GM18858 (cell line): Measurements from ENCODE around the gene RAB33A.
A peak's percentile ranks its signal among the peaks of the same experiment; 100 is the strongest.

Experiments used
- ATAC-seq: cut with Tn5 transposase; IDR thresholded peaks from one replicate; pipeline ENCODE4 v1.9.1; 2021; ENCODE audit not compliant: unreplicated experiment

RAB33A gene

DNA sequence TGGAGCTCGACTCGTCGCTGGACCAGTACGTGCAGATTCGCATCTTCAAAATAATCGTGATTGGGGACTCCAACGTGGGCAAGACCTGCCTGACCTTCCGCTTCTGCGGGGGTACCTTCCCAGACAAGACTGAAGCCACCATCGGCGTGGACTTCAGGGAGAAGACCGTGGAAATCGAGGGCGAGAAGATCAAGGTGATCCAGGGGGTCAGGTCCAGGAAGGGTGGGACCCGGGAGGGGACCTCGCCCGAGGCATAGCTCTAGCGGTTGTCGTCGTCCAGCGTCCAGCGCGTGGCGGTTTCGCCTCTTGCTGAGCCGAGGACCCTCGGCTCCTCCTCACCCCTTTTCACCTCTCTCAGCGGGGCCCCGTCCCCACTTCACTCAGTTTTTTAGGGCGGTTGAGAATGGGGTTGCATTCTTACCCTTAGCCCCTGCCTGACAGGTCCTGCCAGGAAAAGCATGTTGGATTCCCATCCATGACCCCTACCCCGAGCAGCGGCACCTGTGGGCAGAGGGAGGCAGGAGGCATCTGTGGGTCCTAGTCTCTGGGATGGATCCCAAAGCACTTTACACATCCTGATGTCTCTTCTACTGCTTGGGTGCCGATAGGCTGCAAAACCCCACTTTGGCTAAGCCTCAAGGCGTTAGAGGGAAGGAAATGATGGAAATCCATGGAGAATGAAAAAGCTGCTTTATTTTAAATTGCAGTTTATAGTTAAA lies 524 bp downstream of the RAB33A start:
- no peak for ATAC-seq

DNA sequence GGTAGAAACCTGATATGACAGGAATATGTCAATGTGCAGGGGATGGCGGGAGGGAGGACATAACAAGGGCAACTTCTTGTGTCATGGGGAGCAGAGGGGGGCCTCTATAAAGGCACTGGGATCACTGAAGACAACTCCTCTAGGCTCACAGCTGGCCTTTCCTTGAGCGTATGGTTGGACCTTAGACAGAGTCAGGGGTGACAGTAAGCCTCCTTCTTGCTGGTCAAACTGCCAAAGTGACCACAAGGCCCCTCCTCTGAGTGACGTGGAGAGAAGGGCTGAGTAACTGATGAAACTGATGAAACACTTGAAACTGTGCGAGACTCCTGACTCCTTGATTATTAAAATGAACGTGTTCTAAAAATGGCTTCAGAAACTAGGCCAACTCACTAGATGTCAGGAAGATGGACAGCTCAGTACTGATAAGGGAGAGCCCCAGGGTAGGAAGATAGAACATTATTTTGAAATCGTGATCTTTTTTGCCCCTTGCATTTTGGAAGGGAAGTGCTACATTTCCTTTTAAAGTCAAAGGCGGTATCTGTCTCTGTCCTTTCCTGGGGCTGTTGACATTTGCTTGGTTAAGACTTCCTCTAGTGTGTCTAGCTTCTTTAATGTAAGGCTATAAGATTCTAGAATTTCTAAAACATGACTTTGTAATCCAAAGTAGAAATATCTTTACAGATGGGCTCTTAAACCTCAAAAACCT lies 1.6 kb downstream of the RAB33A start:
- ATAC-seq: no peak

DNA sequence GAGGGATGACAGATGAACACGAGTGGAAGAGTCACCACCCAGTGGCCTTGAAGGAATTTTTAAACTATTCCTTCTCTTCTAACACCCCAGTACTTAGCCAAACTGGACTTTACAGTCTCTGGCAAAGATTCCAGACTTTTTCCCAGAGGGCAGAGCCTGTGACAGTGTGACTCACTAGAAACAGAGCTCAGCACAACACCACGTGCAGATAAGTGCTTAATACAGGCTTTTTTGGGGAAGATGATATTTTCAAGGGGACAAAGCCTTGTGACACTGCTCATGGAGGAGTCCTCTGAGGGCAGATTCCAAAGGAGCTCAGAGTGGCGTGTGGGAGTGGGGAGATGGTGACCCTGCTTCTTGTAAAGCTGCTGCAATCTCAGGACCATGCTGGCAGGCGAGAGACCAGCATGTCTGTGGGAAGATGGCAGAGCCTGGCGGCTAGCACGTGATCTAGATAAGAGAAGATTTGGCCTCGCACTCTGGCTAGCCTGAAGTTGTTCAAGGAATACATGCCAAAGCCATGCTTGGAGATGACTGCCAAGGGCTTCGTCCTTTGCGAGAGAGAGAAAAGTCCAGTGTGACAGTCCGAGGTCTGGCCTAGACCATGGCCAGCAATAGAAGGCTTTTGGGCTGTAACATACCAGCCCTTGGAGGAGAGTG lies 2.4 kb downstream of the RAB33A start:
- ATAC-seq: no peak

DNA sequence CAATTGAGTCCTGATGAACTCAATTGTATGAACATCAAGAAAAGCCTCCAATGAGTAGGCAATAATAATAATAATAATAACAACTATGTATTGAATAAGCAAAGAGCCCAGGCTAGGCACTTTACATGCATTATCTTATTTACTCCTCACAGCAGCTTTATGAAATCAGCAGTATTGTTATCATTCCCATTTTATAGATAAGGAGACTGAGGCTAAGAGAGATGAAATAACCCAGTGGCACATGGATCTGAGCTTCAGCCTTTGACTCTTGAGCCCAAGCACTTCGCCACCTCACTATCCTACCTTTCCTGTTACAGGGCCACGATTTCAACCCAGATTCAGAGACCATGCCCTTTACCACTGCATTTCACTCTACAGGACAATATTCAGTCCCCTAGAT lies 3.2 kb downstream of the RAB33A start:
- ATAC-seq: no peak

DNA sequence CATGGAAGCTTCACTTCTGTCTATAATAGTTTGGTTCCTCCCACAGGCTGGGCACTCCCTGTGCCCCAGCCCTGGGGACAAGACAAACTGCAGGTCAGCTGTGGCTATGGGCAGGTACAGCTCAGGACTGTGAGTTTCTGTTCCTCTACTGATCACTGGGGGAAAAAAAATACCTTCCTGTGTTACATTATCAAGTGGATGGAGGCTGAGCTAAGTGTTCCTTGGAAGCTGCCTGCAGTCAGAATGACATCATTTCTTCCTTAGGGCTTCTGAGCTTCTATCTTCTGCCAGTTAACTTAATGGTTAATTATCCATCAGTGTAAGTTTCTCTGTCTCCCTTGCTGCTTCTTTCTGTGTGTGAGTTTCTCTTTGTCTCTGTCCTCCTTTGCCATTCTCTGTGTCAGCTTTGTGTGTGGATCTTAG lies 4.6 kb downstream of the RAB33A start:
- peak; percentile 89 for ATAC-seq

DNA sequence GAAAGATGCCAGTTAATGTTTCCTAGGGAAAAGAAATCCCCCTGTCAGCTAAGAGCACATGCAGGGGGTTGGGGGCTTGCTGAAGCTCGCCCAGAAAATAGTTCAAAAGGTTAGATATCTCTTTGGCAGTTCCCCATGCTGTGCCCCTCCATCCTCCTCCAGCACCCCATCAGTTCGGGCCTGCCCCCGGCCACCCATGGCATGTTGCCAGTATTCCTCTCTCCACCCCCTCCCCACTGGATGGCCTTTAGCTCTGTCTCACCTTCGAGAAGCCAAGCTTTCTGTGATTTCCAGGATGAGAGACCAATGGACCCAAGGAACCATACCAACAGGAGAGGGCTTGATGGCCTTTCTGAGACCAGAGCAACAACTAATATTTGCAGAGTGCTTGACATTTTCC lies 5.2 kb downstream of the RAB33A start:
- no peak for ATAC-seq

DNA sequence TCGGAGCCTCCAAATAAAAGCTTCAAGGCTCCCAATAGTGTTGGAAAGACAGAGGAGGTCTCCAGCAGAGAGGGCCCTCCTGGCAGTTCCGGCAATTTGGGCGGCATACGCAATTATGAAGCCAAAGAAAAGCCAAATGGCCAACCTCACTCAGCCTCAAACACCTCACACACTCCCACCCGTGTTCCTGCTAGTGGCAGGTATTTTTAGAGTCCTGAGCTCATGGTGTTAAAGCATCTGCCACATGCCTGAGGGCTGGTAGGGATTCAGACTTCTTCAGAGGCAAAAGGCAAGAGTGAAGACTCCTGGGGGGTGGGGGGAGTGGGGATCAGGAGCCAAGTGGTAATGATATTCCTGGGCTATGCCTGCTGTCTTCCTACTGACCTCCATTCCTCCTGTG lies 7.4 kb downstream of the RAB33A start:
- ATAC-seq: no peak

DNA sequence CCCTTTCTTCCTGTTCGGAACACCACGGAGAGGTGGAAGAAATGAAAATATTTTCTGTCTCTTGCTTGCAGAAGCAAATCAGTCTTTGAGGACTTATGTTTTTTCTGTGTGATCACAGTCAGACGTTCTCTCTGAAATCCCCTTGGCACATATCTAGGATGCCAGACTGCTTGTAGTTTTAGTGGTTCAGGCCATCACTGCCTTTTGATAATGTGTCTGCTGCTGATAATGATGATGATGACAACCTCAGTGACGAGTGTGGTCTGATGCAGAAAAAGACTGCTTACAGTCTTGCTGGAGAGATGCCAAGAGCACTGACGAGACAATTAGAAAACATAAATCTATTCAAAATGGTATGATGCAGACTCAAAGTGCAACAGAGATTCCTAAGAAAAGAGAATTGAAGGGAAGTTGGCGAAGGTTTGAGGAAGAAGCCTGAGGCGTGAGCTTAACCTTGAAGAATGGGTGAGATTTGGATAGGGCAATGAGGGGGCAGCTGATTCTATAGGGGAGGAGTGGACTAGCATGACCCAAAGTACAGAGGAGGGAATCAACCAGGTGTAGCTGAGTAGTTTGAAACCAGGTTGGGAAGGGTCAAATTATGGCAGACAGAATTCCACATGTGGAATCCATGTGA lies 7.9 kb downstream of the RAB33A start:
- ATAC-seq: no peak

DNA sequence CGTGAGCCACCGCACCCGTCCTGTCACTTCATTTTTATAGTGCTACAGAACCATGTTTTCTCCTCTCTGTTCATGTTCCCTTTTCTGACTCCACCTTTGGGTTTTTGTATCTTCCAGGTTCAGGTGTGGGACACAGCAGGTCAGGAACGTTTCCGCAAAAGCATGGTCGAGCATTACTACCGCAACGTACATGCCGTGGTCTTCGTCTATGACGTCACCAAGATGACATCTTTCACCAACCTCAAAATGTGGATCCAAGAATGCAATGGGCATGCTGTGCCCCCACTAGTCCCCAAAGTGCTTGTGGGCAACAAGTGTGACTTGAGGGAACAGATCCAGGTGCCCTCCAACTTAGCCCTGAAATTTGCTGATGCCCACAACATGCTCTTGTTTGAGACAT lies 12.4 kb downstream of the RAB33A start:
- ATAC-seq: no peak

DNA sequence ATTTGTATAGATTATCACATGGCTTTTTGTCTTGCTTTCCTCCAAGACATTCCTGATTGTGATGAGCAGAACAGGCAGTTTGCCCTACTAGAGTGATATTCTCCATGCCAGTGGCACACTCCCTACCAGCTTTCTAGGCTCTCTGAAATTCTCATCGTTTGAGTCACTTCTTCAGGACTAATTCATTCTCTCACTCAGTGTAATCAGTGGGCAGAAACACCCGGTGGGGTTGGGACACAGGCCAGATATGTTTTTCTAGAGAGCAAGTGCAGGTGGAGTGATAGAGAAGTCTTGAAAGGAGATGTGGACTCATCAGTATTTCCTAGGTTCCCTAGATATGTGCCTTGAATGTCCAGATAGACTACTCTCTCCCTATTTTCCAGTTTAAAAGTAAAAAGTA lies 13.1 kb downstream of the RAB33A start:
- no peak for ATAC-seq

DNA sequence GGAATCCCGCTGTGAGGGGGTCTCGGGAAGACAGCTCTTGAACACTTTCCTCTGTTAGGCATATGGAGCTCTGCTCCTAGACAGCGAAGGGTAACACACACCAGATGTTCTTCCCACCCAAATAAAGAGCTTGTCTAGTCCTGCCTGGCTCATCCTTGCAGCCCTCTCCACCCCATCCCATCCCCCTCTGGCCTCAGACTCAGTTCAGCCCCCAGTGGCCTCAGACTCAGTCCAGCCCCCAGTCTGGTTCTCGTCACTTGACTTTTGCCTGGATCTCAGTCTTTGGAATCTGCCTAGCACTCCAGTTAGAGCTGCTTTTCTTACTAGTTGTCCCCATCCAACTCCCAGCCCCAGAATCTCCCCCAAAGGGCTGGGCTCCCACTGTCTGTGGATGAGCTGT lies 14.9 kb downstream of the RAB33A start:
- no peak for ATAC-seq

DNA sequence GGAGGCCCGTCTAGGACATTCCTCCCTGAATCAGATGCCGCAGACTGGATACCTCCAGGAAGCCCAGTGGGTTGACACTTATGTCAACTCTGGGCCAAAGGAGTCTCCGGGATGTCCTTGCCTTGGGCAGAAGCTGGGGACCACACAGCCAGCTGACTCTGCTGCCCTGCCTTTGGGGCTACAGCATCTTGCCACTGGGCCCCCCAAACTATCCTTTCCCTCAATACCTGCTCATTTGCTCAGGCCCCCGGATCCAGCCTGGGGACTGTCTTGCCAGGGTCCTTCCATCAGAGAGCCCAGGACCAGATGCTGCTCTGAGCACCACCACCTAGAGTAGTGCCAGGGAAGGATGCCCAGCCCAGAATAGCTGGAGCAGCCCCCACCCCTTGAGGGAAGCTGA lies 19.0 kb downstream of the RAB33A start:
- no peak for ATAC-seq

DNA sequence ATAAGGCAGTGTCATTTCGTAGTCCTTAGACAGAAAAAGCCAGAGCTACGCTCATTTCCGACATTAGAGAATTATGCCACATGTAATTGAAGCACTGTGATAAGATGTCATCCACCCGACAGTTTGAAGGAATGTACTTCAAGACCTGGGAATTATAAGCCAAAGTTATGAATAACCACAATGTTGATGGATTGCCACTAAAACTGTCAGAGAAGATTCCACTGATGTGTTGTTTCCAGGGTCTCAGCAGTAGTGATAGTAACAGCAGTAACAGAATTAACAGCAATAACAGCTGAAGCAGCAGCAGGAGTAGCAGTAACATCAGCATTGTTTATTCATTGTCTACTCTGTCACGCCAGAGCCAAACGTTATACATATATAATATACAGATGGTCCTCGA lies 24.7 kb downstream of the RAB33A start:
- no peak for ATAC-seq

DNA sequence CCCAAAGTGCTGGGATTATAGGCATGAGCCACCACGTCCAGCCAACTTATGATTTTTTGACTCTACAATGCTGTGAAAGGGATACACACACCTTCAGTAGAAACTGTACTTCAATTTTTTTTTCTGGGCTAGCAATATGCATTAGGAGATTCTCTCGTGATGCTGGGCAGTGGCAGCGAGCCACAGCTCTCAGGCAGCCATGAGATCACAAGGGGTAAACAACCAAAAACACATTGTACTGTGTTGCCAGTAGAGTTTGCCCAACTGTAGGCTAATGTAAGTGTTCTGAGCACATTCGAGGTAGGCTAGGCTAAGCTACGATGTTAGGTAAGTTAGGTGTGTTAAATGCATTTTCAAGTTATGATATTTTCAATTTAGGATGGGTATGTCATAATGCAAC lies 25.7 kb downstream of the RAB33A start:
- ATAC-seq: no peak

DNA sequence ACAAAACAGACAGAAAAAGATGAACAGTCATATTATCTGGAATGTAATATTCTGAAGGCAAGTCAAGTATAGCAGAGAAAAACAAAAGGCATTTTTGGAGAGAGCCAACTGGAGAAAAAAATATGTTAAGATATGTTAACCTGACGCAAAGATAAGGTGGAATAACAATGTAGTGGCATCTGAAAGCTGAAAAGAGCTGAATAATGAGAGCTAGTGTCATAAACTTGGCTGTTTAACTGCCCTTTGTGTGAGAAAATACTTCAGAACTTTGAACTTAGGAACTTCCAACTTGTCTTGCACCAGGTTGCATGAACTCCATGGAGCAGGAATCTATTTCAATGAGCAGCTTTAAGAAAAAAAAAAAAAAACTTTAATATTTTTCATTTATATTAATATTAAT lies 32.9 kb downstream of the RAB33A start:
- no peak for ATAC-seq

DNA sequence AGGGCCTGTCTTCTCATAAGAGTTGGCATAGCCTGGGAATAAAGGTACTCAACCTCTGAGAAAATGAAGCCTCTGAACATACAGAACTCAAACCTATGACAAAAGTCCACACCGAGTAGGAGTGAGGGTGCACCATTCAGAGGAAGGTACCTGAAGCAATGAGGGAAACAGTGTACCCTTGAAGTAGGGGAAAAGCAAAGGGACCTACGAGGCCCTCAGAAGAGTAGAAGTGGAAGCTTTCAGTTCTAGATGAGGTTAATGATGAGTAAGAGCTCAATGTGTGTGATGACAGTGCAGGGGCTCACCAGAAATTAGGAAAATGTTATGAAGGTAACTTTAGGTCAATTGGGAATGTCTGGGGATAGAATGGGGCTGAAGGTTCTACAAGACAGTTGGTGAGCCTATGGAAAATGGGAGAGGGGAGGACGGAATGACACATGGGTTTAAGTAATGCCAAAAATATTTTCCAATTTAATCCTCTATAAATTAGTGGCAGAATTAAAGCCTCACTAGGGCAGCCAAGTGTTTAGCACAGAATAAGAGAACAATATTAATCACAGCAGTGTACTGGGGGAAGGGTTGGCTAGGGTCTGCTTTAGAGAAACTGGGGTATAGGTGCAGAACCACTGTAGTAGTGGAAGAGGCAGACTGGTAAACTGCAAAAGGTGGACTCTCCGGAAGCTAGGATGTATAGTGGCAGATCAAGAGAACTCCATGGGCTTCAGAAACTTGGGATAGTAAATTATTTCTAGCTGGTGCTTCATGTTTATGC lies 39.8 kb downstream of the RAB33A start:
- ATAC-seq: no peak

DNA sequence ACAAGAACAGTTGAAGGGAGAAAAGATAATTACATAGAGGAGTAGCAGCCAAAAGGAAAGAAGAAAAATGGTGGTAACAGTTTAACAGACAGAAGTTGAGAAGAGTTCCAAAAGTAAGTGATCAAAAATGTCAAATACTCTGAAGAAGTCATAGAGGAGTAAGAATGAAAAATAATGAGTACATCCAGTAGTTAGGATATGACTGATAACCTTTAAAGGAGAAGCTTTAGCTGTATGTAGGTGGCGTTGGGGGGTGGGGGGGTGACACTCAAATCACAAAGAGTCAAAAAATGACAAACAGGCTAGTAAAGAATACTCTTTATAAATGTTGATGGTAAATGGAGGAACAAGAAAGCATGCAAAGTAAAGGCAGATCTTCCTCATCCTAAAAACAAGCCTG lies 40.6 kb downstream of the RAB33A start:
- ATAC-seq: peak; percentile 57

DNA sequence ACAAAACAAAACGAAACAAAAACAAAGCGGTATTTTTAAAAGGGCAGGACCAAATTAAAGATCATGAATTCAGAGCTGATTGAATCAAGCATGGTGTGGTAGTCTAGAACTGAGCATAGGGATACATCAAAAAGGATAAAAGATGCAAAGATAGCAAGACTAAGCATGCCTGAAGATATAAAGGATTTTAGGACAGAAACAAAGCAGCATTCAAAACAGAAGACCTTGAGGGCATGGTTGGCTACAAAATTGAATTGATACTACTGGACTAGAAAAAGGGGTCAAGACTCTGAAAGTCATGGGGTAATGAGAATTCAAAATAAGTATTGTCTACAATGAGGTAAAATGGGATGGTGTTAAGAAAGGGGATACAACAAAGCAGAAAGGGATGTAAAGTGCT lies 41.6 kb downstream of the RAB33A start:
- no peak for ATAC-seq

DNA sequence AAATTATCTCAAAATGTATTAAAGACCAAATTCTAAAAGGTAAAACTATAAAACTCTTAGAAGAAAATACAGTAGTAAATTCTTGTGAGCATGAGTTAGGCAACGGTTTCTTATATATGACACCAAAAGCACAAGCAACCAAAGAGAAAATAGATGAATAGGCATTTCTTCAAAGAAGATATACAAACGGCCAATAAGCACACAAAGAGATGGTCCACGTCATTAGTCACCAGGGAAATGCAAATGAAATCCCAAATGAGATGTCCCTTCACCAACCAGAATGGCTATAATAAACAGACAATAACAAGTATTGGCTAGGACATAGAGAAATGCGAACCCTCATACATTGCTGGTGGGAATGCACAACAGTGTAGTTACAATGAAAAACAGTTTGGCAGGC lies 44.6 kb downstream of the RAB33A start:
- ATAC-seq: no peak

DNA sequence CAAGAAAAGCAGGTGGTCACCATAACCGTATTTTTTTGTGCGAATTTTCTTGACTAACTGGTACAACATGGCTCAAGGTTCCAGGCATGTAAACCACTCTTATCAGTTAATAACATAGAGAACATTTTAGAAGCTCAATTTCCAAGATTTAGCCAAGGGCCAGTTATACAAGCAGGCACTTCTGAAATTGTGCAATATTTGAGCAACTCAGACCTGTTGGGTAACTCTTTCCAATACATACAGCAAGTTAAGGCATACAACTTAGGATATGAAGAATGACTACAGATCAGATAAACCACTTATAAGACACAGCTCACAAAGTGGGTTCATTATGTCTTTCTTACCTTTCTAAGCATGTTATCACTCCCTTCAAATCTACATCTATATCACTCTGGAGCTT lies 53.0 kb downstream of the RAB33A start:
- ATAC-seq: no peak

DNA sequence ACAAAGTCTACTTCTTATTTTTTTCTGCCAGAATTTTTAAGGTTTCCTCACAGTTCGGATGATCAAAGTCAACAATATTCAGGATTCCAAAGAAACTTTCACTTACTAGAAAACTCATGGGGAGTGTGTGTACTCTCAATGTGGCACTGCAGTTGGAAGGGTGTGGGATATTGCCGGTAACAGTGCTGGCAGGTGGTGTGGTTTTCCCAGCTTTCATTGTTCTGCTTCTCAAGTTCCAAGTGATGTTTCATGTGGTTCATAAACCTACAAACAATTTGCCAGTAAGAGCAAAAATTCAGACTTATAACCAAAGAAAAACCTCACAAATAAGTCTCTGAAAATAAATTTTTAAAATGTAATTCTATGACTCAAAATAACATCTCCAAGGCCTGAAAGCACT lies 57.1 kb downstream of the RAB33A start:
- no peak for ATAC-seq
